IMR-90 (cell line): Measurements from ENCODE around the gene MOG. TPM values are rescaled to one million over a fixed set of nuclear protein-coding genes. Genes with fewer than 3 reads are reported as not detected.

ENCODE experiments used
- ATAC-seq: fragments of 200-7000 bp; cut with Tn5 transposase; 2 replicates; pipeline ENCODE4 v1.9.1; 2020; ENCODE audit warnings: low read depth, mild to moderate bottlenecking, moderate library complexity
- BruUV-seq: library from RNA; stranded (reverse); fragments of 400-500 nt; replicated peaks from 2 replicates; lab custom pipeline; 2021; lab: Mats Ljungman, UMichigan
- CTCF ChIA-PET: fragments of 300-600 bp; formaldehyde crosslinking; extraction: SDS; loops from one replicate; lab custom pipeline; 2021; ENCODE audit warnings: antibody characterized with exemption; lab: Yijun Ruan, JAX
- POLR2A ChIA-PET: fragments of 300-600 bp; sonication (Branson Sonifier 250); formaldehyde crosslinking; loops from one replicate; lab custom pipeline; 2022; ENCODE audit warnings: antibody characterized with exemption; ENCODE audit not compliant: unreplicated experiment; lab: Charles Lee
- DNase-seq: peaks from one replicate; pipeline ENCODE4 v3.0.0; 2013
- H2AFZ ChIP-seq: replicated peaks from 2 replicates; pipeline ENCODE3; 2013; ENCODE audit warnings: low read length, mild to moderate bottlenecking; ENCODE audit not compliant: poor library complexity
- H2AK5ac ChIP-seq: 2 replicates; pipeline ENCODE4 v1.6.1; 2013; ENCODE audit warnings: low read depth, low read length, inconsistent platforms
- H2AK9ac ChIP-seq: replicated peaks from 2 replicates; pipeline ENCODE3; 2013; ENCODE audit warnings: mild to moderate bottlenecking, low read depth, low read length, moderate library complexity; ENCODE audit not compliant: poor library complexity
- H2BK120ac ChIP-seq: 2 replicates; pipeline ENCODE4 v1.6.1; 2013; ENCODE audit warnings: low read depth, low read length, inconsistent platforms
- H2BK15ac ChIP-seq: 3 replicates; pipeline ENCODE4 v1.6.1; 2013; ENCODE audit warnings: low read depth, low read length, inconsistent platforms
- H2BK20ac ChIP-seq: 2 replicates; pipeline ENCODE4 v1.6.1; 2013; ENCODE audit warnings: low read depth, mild to moderate bottlenecking, inconsistent platforms, low read length, moderate library complexity
- H2BK5ac ChIP-seq: 2 replicates; pipeline ENCODE4 v1.6.1; 2013; ENCODE audit warnings: mild to moderate bottlenecking, low read depth, low read length, inconsistent platforms; ENCODE audit not compliant: poor library complexity, severe bottlenecking
- H3K14ac ChIP-seq: replicated peaks from 2 replicates; pipeline ENCODE4 v1.6.1; 2013; ENCODE audit warnings: low read depth, low read length, inconsistent platforms
- H3K18ac ChIP-seq: 2 replicates; pipeline ENCODE4 v1.6.1; 2013; ENCODE audit warnings: low read depth, low read length, control low read depth
- H3K23ac ChIP-seq: 2 replicates; pipeline ENCODE4 v1.6.1; 2013; ENCODE audit warnings: low read depth, low read length, inconsistent platforms
- H3K27ac ChIP-seq: 2 replicates; pipeline ENCODE4 v1.5.1; 2013; ENCODE audit warnings: mild to moderate bottlenecking, control low read depth, low read length; ENCODE audit not compliant: insufficient read depth
- H3K27me3 ChIP-seq: 2 replicates; pipeline ENCODE4 v1.6.1; 2013; ENCODE audit warnings: low read length; ENCODE audit not compliant: control insufficient read depth, insufficient read depth
- H3K36me3 ChIP-seq: 2 replicates; pipeline ENCODE4 v1.6.1; 2013; ENCODE audit warnings: low read length, mixed read lengths; ENCODE audit not compliant: control insufficient read depth, insufficient read depth
- H3K4ac ChIP-seq: 2 replicates; pipeline ENCODE4 v1.6.1; 2013; ENCODE audit warnings: low read depth, low read length, inconsistent platforms
- H3K4me1 ChIP-seq: 2 replicates; pipeline ENCODE4 v1.6.1; 2013; ENCODE audit warnings: low read length, mixed read lengths; ENCODE audit not compliant: control insufficient read depth, insufficient read depth
- H3K4me2 ChIP-seq: 2 replicates; pipeline ENCODE4 v1.6.1; 2013; ENCODE audit warnings: low read depth, mild to moderate bottlenecking, control low read depth, low read length, moderate library complexity
- H3K4me3 ChIP-seq: 2 replicates; pipeline ENCODE4 v1.5.1; 2013; ENCODE audit warnings: low read depth, mild to moderate bottlenecking, control low read depth, low read length, moderate library complexity; ENCODE audit not compliant: insufficient read depth
- H3K56ac ChIP-seq: 2 replicates; pipeline ENCODE4 v1.6.1; 2013; ENCODE audit warnings: low read length, inconsistent platforms; ENCODE audit not compliant: insufficient read depth; ENCODE audit errors: extremely low read depth
- H3K79me1 ChIP-seq, 2 experiments: 2 replicates each; pipeline ENCODE4 v1.6.1; 2013; ENCODE audit warnings: low read length in 2 of 2, inconsistent platforms in 1 of 2, low read depth in 1 of 2
- H3K9ac ChIP-seq: 2 replicates; pipeline ENCODE4 v1.6.1; 2013; ENCODE audit warnings: low read depth, low read length, control low read depth
- H3K9me1 ChIP-seq: 2 replicates; pipeline ENCODE4 v1.6.1; 2013; ENCODE audit warnings: low read length, inconsistent platforms; ENCODE audit not compliant: insufficient read depth
- H3K9me3 ChIP-seq: 2 replicates; pipeline ENCODE4 v1.6.1; 2013; ENCODE audit warnings: low read length; ENCODE audit not compliant: control insufficient read depth, insufficient read depth
- H4K20me1 ChIP-seq: 2 replicates; pipeline ENCODE4 v1.6.1; 2013; ENCODE audit warnings: low read length, inconsistent platforms; ENCODE audit not compliant: insufficient read depth
- H4K5ac ChIP-seq: 2 replicates; pipeline ENCODE4 v1.6.1; 2013; ENCODE audit warnings: mild to moderate bottlenecking, low read depth, low read length, control low read depth
- H4K8ac ChIP-seq, 2 experiments: 2 replicates each; pipeline ENCODE4 v1.6.1; 2013; ENCODE audit warnings: low read depth in 2 of 2, low read length in 2 of 2, control low read depth in 1 of 2, inconsistent platforms in 1 of 2
- H4K91ac ChIP-seq: 2 replicates; pipeline ENCODE4 v1.6.1; 2013; ENCODE audit warnings: low read depth, low read length, inconsistent platforms; ENCODE audit not compliant: insufficient read depth
- BHLHE40 ChIP-seq: fragments of 150-350 bp; IDR thresholded peaks from 2 replicates; pipeline ENCODE4 v1.6.1; 2016; ENCODE audit warnings: mild to moderate bottlenecking, low read depth, low read length
- CTCF ChIP-seq: conservative IDR thresholded peaks from 2 replicates; pipeline ENCODE4 v1.5.1; 2012; ENCODE audit warnings: mild to moderate bottlenecking, low read depth, low read length, improper control_type of control experiment
- FOS ChIP-seq: fragments of 150-350 bp; IDR thresholded peaks from 2 replicates; pipeline ENCODE4 v1.6.1; 2016; ENCODE audit warnings: low read depth, low read length
- MAFK ChIP-seq: IDR thresholded peaks from 2 replicates; pipeline ENCODE4 v1.6.1; 2012; ENCODE audit warnings: low read depth, low read length, improper control_type of control experiment
- MAZ ChIP-seq: IDR thresholded peaks from 2 replicates; pipeline ENCODE4 v1.6.1; 2012; ENCODE audit warnings: low read depth, mild to moderate bottlenecking, low read length, improper control_type of control experiment, moderate library complexity, borderline replicate concordance
- MXI1 ChIP-seq: IDR thresholded peaks from 2 replicates; pipeline ENCODE4 v1.6.1; 2012; ENCODE audit warnings: low read depth, mild to moderate bottlenecking, low read length, moderate library complexity, borderline replicate concordance
- RAD21 ChIP-seq: IDR thresholded peaks from 2 replicates; pipeline ENCODE4 v1.6.1; 2012; ENCODE audit warnings: low read length, improper control_type of control experiment
- RCOR1 ChIP-seq: IDR thresholded peaks from 2 replicates; pipeline ENCODE4 v1.6.1; 2012; ENCODE audit warnings: mild to moderate bottlenecking, low read length, improper control_type of control experiment; ENCODE audit not compliant: insufficient replicate concordance
- SMC3 ChIP-seq: fragments of 150-350 bp; IDR thresholded peaks from 2 replicates; pipeline ENCODE4 v1.6.1; 2016; ENCODE audit warnings: low read depth, mild to moderate bottlenecking, antibody characterized with exemption, low read length, moderate library complexity
- WGBS, 2 experiments: methylation state at CpG; one replicate each; pipeline versions ENCODE4 v1.1.5 to v1.1.7; 2013; ENCODE audit warnings: missing lambda C conversion rate in 2 of 2; ENCODE audit not compliant: insufficient read length in 1 of 2; ENCODE audit errors: extremely low coverage in 2 of 2; 5-methylcytosine and 5-hydroxymethylcytosine counted together
- dilution Hi-C: fragments of 300-500 bp; cut with HindIII; formaldehyde crosslinking; loops from one replicate; pipeline ENCODE4 v1.14.3; 2018; ENCODE audit warnings: low sequenced_read_pairs; ENCODE audit not compliant: unreplicated experiment
- in situ Hi-C: fragments of 300-500 bp; cut with MboI; formaldehyde crosslinking; loops from 3 replicates; pipeline ENCODE4 v1.14.3; 2019; ENCODE audit warnings: low sequenced_read_pairs, inconsistent platforms, mixed read lengths
- intact Hi-C: fragments of 100-400 bp; cut with micrococcal nuclease; formaldehyde crosslinking; loops from 2 replicates; pipeline ENCODE4 v1.10.0; 2022
- polyA plus RNA-seq, 3 experiments: library from polyadenylated mRNA; depleted of rRNA; stranded (reverse); fragments of >200 nt; gene quantifications; 2 replicates each; pipeline ENCODE4 v1.2.3, GENCODE V29; 2012; ENCODE audit warnings: low replicate concordance in 1 of 3
- total RNA-seq: library from RNA; depleted of rRNA; stranded (reverse); fragments of >200 nt; gene quantifications from 2 replicates; pipeline ENCODE4 v1.2.3, GENCODE V29; 2012

MOG gene
- total and polyA plus RNA-seq, 2 of the 4 experiments (the other 2 are of a cell fraction): not detected

GRCh38 chr6:29655658-29656057 lies 1.2 kb upstream of the MOG start:
- Histone ChIP-seq H3K27ac (no peak overlapping the region), H2AK5ac (no peak overlapping the region), H3K4me3 (no peak overlapping the region), H3K4me2 (no peak overlapping the region), H3K14ac (no peak overlapping the region), H3K56ac (no peak overlapping the region), H4K5ac (no peak overlapping the region), H4K91ac (no peak overlapping the region), H3K4me1 (no peaks in the 10 kb centered on the region), H3K36me3 (no peaks in the 10 kb centered on the region), H2BK5ac (no peak overlapping the region), H4K20me1 (no peaks in the 10 kb centered on the region), H2AFZ (no peak overlapping the region), H3K9me3 (no peaks in the 10 kb centered on the region), H2BK120ac (no peak overlapping the region), H3K9me1 (no peaks in the 10 kb centered on the region), H3K9ac (no peak overlapping the region), H3K18ac (no peak overlapping the region), H2BK15ac (no peak overlapping the region), H4K8ac (no peak overlapping the region), H2AK9ac (no peak overlapping the region), H2BK20ac (no peak overlapping the region), H3K4ac (no peak overlapping the region), H3K27me3 (peaks cover 16% of the 10 kb centered on the region), H3K79me1 (no peaks in the 10 kb centered on the region), H3K23ac (no peak overlapping the region)
- intact Hi-C loops (no loop called here), in situ Hi-C loops (no loop called here), dilution Hi-C loops (no loop called here)
- DNase-seq (no peak), ATAC-seq (no peak)
- WGBS, 2 experiments: no CpG with 5 or more reads among the region's 6 CpGs
- TF ChIP-seq RAD21: no peak
- no peak for TF ChIP-seq MAZ
- TF ChIP-seq MXI1: no peak
- no peak for TF ChIP-seq RCOR1
- no peak for TF ChIP-seq CTCF
- no peak for TF ChIP-seq MAFK
- TF ChIP-seq BHLHE40: no peak
- no peak for TF ChIP-seq FOS
- no peak for TF ChIP-seq SMC3
- POLR2A ChIA-PET: no interaction called here
- no TSS peak for BruUV-seq
- CTCF ChIA-PET: no interaction called here
